Measurements from ENCODE around the gene HNRNPLL.
"Not testable (repeated sequence)": the region's sequence is repeated elsewhere in the genome, so short reads cannot be mapped to it uniquely, and the experiment has no call there.

HNRNPLL gene

GRCh38 chr2:38554973-38555595 lies 47.6 kb downstream of the HNRNPLL start:
- no peak for DNase-seq (ENCODE audit: low read depth in 4 of 4, low spot score in 1 of 4)

GRCh38 chr2:38553554-38553953 lies 49.2 kb downstream of the HNRNPLL start:
- DNase-seq (ENCODE audit: low read depth in 4 of 4, low spot score in 1 of 4) = no peak

- no peak for DNase-seq (ENCODE audit: low read depth in 4 of 4, low spot score in 1 of 4)
Observed at GRCh38 chr2:38552259-38552658, 50.5 kb downstream of the HNRNPLL start.

GRCh38 chr2:38551746-38552145 lies 51.0 kb downstream of the HNRNPLL start:
- DNase-seq (ENCODE audit: low read depth in 4 of 4, low spot score in 1 of 4) = no peak

- DNase-seq (ENCODE audit: low read depth in 4 of 4, low spot score in 1 of 4) = no peak
Observed at GRCh38 chr2:38551171-38551570, 51.6 kb downstream of the HNRNPLL start.

- no peak for DNase-seq (ENCODE audit: low read depth in 4 of 4, low spot score in 1 of 4)
Observed at GRCh38 chr2:38549851-38550250, 52.9 kb downstream of the HNRNPLL start.

- no peak for DNase-seq (ENCODE audit: low read depth in 4 of 4, low spot score in 1 of 4)
Observed at GRCh38 chr2:38549071-38549704, 53.5 kb downstream of the HNRNPLL start.

- DNase-seq (ENCODE audit: low read depth in 4 of 4, low spot score in 1 of 4) = no peak
Observed at GRCh38 chr2:38547791-38548190, 54.9 kb downstream of the HNRNPLL start.

GRCh38 chr2:38546585-38546984 lies 56.1 kb downstream of the HNRNPLL start:
- no peak for DNase-seq (ENCODE audit: low read depth in 4 of 4, low spot score in 1 of 4)

GRCh38 chr2:38546064-38546463 lies 56.7 kb downstream of the HNRNPLL start:
- no peak for DNase-seq (ENCODE audit: low read depth in 4 of 4, low spot score in 1 of 4)

- not testable (repeated sequence) for DNase-seq (ENCODE audit: low read depth in 4 of 4, low spot score in 1 of 4)
Observed at GRCh38 chr2:38542248-38542631, 60.5 kb downstream of the HNRNPLL start.

- DNase-seq (ENCODE audit: low read depth in 4 of 4, low spot score in 1 of 4) = no peak
Observed at GRCh38 chr2:38540580-38541286, 62.0 kb downstream of the HNRNPLL start.

- no peak for DNase-seq (ENCODE audit: low read depth in 4 of 4, low spot score in 1 of 4)
Observed at GRCh38 chr2:38539086-38539485, 63.6 kb downstream of the HNRNPLL start.

GRCh38 chr2:38537937-38538525 lies 64.7 kb downstream of the HNRNPLL start:
- no peak for DNase-seq (ENCODE audit: low read depth in 4 of 4, low spot score in 1 of 4)

GRCh38 chr2:38537296-38537695 lies 65.4 kb downstream of the HNRNPLL start:
- not testable (repeated sequence) for DNase-seq (ENCODE audit: low read depth in 4 of 4, low spot score in 1 of 4)

- peak; percentile 73 to 84 (median 78) for DNase-seq (ENCODE audit: low read depth in 4 of 4, low spot score in 1 of 4)
Observed at GRCh38 chr2:38535744-38536506, 66.8 kb downstream of the HNRNPLL start.

GRCh38 chr2:38535404-38535743 lies 67.4 kb downstream of the HNRNPLL start:
- DNase-seq (ENCODE audit: low read depth in 4 of 4, low spot score in 1 of 4) = no peak

- no peak for DNase-seq (ENCODE audit: low read depth in 4 of 4, low spot score in 1 of 4)
Observed at GRCh38 chr2:38534746-38535403, 67.9 kb downstream of the HNRNPLL start.

- DNase-seq (ENCODE audit: low read depth in 4 of 4, low spot score in 1 of 4) = no peak
Observed at GRCh38 chr2:38533757-38534545, 68.8 kb downstream of the HNRNPLL start.

- no peak for DNase-seq (ENCODE audit: low read depth in 4 of 4, low spot score in 1 of 4)
Observed at GRCh38 chr2:38533180-38533579, 69.5 kb downstream of the HNRNPLL start.
